WTC11 (cell line): ENCODE measurements around the gene GAD2. TPM values are rescaled to one million over a fixed set of nuclear protein-coding genes. Genes with fewer than 3 reads are reported as not detected.

Source experiments
- ATAC-seq: fragments of 200-7000 bp; cut with Tn5 transposase; 2 replicates; pipeline ENCODE4 v1.10.0; 2021; ENCODE audit warnings: mild to moderate bottlenecking, moderate library complexity
- CTCF ChIA-PET: fragments of 300-600 bp; sonication (Branson Sonifier 250); formaldehyde crosslinking; loops from one replicate; lab custom pipeline; 2021; ENCODE audit warnings: antibody characterized with exemption; lab: Charles Lee
- POLR2A ChIA-PET: fragments of 350-600 bp; sonication (Branson Sonifier 250); formaldehyde crosslinking; loops from one replicate; lab custom pipeline; 2021; ENCODE audit warnings: antibody characterized with exemption; lab: Charles Lee
- DNase-seq: peaks from one replicate; pipeline ENCODE4 v3.0.0; 2021; ENCODE audit warnings: low spot score
- H3K27ac Mint-ChIP-seq: 2 replicates; pipeline ENCODE4 v1.8.0; 2021; ENCODE audit warnings: mixed read lengths
- H3K27me3 Mint-ChIP-seq: 2 replicates; pipeline ENCODE4 v1.8.0; 2021; ENCODE audit warnings: low read depth, mild to moderate bottlenecking, moderate library complexity, mixed read lengths
- H3K36me3 Mint-ChIP-seq: 2 replicates; pipeline ENCODE4 v1.8.0; 2021; ENCODE audit warnings: mixed read lengths
- H3K4me1 Mint-ChIP-seq: 2 replicates; pipeline ENCODE4 v1.8.0; 2022; ENCODE audit warnings: mixed read lengths
- H3K4me3 Mint-ChIP-seq: 2 replicates; pipeline ENCODE4 v1.8.0; 2021; ENCODE audit warnings: mild to moderate bottlenecking, moderate library complexity, mixed read lengths
- H3K9me3 Mint-ChIP-seq: 2 replicates; pipeline ENCODE4 v1.8.0; 2021; ENCODE audit warnings: mixed read lengths
- CBFB ChIP-seq: sonication (generic); formaldehyde crosslinking; IDR thresholded peaks from 2 replicates; pipeline ENCODE4 v1.8.1; 2022; ENCODE audit warnings: mild to moderate bottlenecking, low read depth, missing genetic modification reagents
- EMX1 ChIP-seq: fragments of 250-450 bp; sonication (Bioruptor Pico); IDR thresholded peaks from 2 replicates; pipeline ENCODE4 v1.8.0; 2021; ENCODE audit warnings: mild to moderate bottlenecking
- FOXP1 ChIP-seq: sonication (generic); formaldehyde crosslinking; IDR thresholded peaks from 2 replicates; pipeline ENCODE4 v1.8.0; 2022; ENCODE audit warnings: missing genetic modification reagents, mild to moderate bottlenecking, moderate library complexity, borderline replicate concordance
- GABPB1 ChIP-seq: sonication (generic); formaldehyde crosslinking; IDR thresholded peaks from 2 replicates; pipeline ENCODE4 v1.8.1; 2023; ENCODE audit warnings: mild to moderate bottlenecking, missing genetic modification reagents
- IRF2 ChIP-seq: sonication (generic); formaldehyde crosslinking; IDR thresholded peaks from 2 replicates; pipeline ENCODE4 v1.8.0; 2022; ENCODE audit warnings: low read depth, missing genetic modification reagents, borderline replicate concordance
- KAT7 ChIP-seq: sonication (generic); formaldehyde crosslinking; IDR thresholded peaks from 2 replicates; pipeline ENCODE4 v1.8.1; 2023; ENCODE audit warnings: missing genetic modification reagents, mild to moderate bottlenecking, borderline replicate concordance
- NR1H2 ChIP-seq: sonication (generic); formaldehyde crosslinking; IDR thresholded peaks from 2 replicates; pipeline ENCODE4 v1.9.0; 2021; ENCODE audit warnings: mild to moderate bottlenecking, moderate library complexity, missing genetic modification reagents
- SMAD3 ChIP-seq: sonication (generic); formaldehyde crosslinking; IDR thresholded peaks from 2 replicates; pipeline ENCODE4 v1.8.0; 2022; ENCODE audit warnings: missing genetic modification reagents, mild to moderate bottlenecking, borderline replicate concordance
- SP1 ChIP-seq: sonication (generic); formaldehyde crosslinking; conservative IDR thresholded peaks from 2 replicates; pipeline ENCODE4 v1.8.1; 2022; ENCODE audit warnings: missing genetic modification reagents
- TEAD4 ChIP-seq: sonication (generic); formaldehyde crosslinking; IDR thresholded peaks from 2 replicates; pipeline ENCODE4 v1.8.0; 2022; ENCODE audit warnings: mild to moderate bottlenecking, missing genetic modification reagents
- ZNF232 ChIP-seq: sonication (generic); formaldehyde crosslinking; IDR thresholded peaks from 2 replicates; pipeline ENCODE4 v1.8.0; 2022; ENCODE audit warnings: mild to moderate bottlenecking, missing genetic modification reagents
- ZNF317 ChIP-seq: sonication (generic); formaldehyde crosslinking; IDR thresholded peaks from 2 replicates; pipeline ENCODE4 v1.8.1; 2023; ENCODE audit warnings: low read depth, mild to moderate bottlenecking, moderate library complexity, missing genetic modification reagents, borderline replicate concordance
- ZNF416 ChIP-seq: fragments of 250-450 bp; sonication (Bioruptor Pico); IDR thresholded peaks from 2 replicates; pipeline ENCODE4 v1.9.0; 2021; ENCODE audit warnings: mild to moderate bottlenecking, inconsistent platforms
- total RNA-seq: library from RNA; stranded (reverse); gene quantifications from 3 replicates; pipeline ENCODE4 v1.2.3, GENCODE V29; 2021
- TF ChIP-seq, protein P1 (sequence below): sonication (generic); formaldehyde crosslinking; IDR thresholded peaks from 2 replicates; pipeline ENCODE4 v1.8.1; 2022; ENCODE audit warnings: mild to moderate bottlenecking, missing genetic modification reagents, moderate library complexity, borderline replicate concordance
- TF ChIP-seq, protein P2 (sequence below): fragments of 250-450 bp; sonication (Bioruptor Pico); IDR thresholded peaks from 2 replicates; pipeline ENCODE4 v1.9.0; 2021; ENCODE audit warnings: mild to moderate bottlenecking, borderline replicate concordance
- TF ChIP-seq, protein P3 (sequence below): fragments of 250-450 bp; sonication (Bioruptor Pico); IDR thresholded peaks from 2 replicates; pipeline ENCODE4 v1.9.0; 2021; ENCODE audit warnings: mild to moderate bottlenecking
- TF ChIP-seq, protein P4 (sequence below): fragments of 250-450 bp; sonication (Bioruptor Pico); IDR thresholded peaks from 2 replicates; pipeline ENCODE4 v1.9.0; 2021; ENCODE audit warnings: mild to moderate bottlenecking
- TF ChIP-seq, protein P5 (sequence below): fragments of 250-450 bp; sonication (Bioruptor Pico); IDR thresholded peaks from 2 replicates; pipeline ENCODE4 v1.9.0; 2021; ENCODE audit warnings: moderate library complexity, mild to moderate bottlenecking, inconsistent platforms, borderline replicate concordance
- TF ChIP-seq, protein P6 (sequence below): sonication (generic); formaldehyde crosslinking; IDR thresholded peaks from 2 replicates; pipeline ENCODE4 v1.8.1; 2022; ENCODE audit warnings: mild to moderate bottlenecking, moderate library complexity, missing genetic modification reagents
- TF ChIP-seq, protein P7 (sequence below): sonication (generic); formaldehyde crosslinking; IDR thresholded peaks from 2 replicates; pipeline ENCODE4 v1.8.0; 2023; ENCODE audit warnings: missing genetic modification reagents

The GAD2 gene
- total RNA-seq, 1 experiment from 2014 or later, result 1.7 TPM

DNA sequence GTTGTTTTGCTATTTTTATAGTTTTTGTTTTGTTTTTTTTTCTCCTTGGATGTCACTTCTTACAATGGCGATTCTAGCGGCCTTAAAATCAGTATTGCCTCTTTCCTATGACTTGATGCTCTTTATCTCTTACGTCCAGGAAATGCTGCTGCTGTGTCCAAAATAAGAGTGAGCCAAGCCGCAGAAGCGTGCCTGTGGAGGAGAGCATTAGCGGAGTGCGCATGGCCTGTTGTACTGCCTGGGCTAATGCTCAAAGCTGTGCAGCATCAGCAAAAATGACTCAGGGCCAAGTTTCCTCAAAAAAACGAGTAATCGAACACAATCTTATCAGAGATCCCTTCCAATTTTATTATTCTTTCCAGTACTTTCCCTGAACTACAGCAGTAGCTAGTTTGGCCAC is 18.5 kb upstream of the GAD2 start (continued):
- TF ChIP-seq, protein P1, sequence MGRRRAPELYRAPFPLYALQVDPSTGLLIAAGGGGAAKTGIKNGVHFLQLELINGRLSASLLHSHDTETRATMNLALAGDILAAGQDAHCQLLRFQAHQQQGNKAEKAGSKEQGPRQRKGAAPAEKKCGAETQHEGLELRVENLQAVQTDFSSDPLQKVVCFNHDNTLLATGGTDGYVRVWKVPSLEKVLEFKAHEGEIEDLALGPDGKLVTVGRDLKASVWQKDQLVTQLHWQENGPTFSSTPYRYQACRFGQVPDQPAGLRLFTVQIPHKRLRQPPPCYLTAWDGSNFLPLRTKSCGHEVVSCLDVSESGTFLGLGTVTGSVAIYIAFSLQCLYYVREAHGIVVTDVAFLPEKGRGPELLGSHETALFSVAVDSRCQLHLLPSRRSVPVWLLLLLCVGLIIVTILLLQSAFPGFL, result no peak

DNA sequence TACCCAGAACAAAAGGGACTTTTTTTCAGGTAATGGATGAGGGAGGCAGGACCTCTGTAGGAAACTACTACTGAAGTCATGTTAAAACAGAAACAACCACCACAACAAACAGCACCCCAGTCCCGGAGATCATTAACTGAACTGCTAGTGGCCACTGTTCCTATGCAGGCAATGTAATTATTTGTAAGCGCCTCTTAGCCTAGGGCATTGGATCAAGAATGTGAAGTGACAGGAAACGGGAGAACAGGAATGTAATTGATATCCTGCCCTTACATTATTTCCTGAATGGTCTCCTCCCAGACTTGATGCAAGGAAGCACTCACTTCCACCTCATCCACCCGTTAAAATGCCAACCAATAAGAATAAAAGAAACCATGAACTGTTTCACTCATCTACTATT is 16.7 kb upstream of the GAD2 start:
- CTCF ChIA-PET, result no interaction called here
- no peak for DNase-seq
- H3K27me3 Mint-ChIP-seq, result no peaks in the 10 kb centered on the region; the same call in 1 of the 2 replicates

DNA sequence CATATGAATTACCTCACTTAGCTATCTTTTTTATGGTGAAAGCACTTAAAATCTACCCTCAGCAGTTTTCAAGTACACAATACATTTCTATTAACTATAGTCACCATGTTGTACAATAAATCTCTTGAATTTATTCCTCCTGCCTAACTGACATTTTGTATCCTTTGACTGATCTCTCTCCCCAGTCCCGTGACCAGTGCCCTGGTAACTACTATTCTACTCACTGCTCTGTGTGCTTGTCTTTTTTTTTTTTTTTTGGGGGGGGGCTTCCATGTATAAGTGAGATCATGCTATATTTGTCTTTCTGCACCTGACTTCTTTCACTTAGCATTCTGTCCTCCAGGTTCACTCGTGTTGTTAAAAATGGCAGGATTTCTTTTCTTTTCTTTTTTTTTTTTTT is 11.4 kb upstream of the GAD2 start:
- Mint-ChIP-seq H3K27me3 (no peaks in the 10 kb centered on the region; the same call in 1 of the 2 replicates), H3K36me3 (no peaks in the 10 kb centered on the region), H3K27ac (no peak overlapping the region), H3K4me3 (no peak overlapping the region), H3K4me1 (peaks cover 22% of the 10 kb centered on the region), H3K9me3 (no peaks in the 10 kb centered on the region)
- DNase-seq, result no peak
- ATAC-seq, result no peak
- ChIA-PET POLR2A (interaction anchor here (0.7 kb wide), 1 partner anchor 1953 kb away, joined by 4 read pairs; no protein-coding TSS in a partner anchor), CTCF (interaction anchor here (0.6 kb wide), 1 partner anchor 522 kb away, joined by 4 read pairs; no protein-coding TSS in a partner anchor)
- TF ChIP-seq EMX1 (no peak), SP1 (CRISPR knock-in tag) (no peak), ZNF416 (CRISPR knock-in tag) (no peak), CBFB (CRISPR knock-in tag) (no peak), ZNF317 (CRISPR knock-in tag) (no peak), TEAD4 (no peak), FOXP1 (CRISPR knock-in tag) (no peak), SMAD3 (no peak), ZNF232 (CRISPR knock-in tag) (no peak), NR1H2 (CRISPR knock-in tag) (no peak), IRF2 (no peak), KAT7 (CRISPR knock-in tag) (no peak)
- TF ChIP-seq, protein P2, sequence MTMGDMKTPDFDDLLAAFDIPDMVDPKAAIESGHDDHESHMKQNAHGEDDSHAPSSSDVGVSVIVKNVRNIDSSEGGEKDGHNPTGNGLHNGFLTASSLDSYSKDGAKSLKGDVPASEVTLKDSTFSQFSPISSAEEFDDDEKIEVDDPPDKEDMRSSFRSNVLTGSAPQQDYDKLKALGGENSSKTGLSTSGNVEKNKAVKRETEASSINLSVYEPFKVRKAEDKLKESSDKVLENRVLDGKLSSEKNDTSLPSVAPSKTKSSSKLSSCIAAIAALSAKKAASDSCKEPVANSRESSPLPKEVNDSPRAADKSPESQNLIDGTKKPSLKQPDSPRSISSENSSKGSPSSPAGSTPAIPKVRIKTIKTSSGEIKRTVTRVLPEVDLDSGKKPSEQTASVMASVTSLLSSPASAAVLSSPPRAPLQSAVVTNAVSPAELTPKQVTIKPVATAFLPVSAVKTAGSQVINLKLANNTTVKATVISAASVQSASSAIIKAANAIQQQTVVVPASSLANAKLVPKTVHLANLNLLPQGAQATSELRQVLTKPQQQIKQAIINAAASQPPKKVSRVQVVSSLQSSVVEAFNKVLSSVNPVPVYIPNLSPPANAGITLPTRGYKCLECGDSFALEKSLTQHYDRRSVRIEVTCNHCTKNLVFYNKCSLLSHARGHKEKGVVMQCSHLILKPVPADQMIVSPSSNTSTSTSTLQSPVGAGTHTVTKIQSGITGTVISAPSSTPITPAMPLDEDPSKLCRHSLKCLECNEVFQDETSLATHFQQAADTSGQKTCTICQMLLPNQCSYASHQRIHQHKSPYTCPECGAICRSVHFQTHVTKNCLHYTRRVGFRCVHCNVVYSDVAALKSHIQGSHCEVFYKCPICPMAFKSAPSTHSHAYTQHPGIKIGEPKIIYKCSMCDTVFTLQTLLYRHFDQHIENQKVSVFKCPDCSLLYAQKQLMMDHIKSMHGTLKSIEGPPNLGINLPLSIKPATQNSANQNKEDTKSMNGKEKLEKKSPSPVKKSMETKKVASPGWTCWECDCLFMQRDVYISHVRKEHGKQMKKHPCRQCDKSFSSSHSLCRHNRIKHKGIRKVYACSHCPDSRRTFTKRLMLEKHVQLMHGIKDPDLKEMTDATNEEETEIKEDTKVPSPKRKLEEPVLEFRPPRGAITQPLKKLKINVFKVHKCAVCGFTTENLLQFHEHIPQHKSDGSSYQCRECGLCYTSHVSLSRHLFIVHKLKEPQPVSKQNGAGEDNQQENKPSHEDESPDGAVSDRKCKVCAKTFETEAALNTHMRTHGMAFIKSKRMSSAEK (CRISPR knock-in tag), result no peak
- TF ChIP-seq, protein P3, sequence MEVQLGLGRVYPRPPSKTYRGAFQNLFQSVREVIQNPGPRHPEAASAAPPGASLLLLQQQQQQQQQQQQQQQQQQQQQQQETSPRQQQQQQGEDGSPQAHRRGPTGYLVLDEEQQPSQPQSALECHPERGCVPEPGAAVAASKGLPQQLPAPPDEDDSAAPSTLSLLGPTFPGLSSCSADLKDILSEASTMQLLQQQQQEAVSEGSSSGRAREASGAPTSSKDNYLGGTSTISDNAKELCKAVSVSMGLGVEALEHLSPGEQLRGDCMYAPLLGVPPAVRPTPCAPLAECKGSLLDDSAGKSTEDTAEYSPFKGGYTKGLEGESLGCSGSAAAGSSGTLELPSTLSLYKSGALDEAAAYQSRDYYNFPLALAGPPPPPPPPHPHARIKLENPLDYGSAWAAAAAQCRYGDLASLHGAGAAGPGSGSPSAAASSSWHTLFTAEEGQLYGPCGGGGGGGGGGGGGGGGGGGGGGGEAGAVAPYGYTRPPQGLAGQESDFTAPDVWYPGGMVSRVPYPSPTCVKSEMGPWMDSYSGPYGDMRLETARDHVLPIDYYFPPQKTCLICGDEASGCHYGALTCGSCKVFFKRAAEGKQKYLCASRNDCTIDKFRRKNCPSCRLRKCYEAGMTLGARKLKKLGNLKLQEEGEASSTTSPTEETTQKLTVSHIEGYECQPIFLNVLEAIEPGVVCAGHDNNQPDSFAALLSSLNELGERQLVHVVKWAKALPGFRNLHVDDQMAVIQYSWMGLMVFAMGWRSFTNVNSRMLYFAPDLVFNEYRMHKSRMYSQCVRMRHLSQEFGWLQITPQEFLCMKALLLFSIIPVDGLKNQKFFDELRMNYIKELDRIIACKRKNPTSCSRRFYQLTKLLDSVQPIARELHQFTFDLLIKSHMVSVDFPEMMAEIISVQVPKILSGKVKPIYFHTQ, result no peak
- TF ChIP-seq, protein P4, sequence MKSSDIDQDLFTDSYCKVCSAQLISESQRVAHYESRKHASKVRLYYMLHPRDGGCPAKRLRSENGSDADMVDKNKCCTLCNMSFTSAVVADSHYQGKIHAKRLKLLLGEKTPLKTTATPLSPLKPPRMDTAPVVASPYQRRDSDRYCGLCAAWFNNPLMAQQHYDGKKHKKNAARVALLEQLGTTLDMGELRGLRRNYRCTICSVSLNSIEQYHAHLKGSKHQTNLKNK, result no peak
- TF ChIP-seq, protein P1, result no peak
- TF ChIP-seq, protein P5, sequence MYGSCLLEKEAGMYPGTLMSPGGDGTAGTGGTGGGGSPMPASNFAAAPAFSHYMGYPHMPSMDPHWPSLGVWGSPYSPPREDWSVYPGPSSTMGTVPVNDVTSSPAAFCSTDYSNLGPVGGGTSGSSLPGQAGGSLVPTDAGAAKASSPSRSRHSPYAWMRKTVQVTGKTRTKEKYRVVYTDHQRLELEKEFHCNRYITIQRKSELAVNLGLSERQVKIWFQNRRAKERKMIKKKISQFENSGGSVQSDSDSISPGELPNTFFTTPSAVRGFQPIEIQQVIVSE, result no peak
- TF ChIP-seq, protein P6, sequence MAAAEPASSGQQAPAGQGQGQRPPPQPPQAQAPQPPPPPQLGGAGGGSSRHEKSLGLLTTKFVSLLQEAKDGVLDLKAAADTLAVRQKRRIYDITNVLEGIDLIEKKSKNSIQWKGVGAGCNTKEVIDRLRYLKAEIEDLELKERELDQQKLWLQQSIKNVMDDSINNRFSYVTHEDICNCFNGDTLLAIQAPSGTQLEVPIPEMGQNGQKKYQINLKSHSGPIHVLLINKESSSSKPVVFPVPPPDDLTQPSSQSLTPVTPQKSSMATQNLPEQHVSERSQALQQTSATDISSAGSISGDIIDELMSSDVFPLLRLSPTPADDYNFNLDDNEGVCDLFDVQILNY (CRISPR knock-in tag), result no peak

More for the DNA sequence above, 16.7 kb upstream of the GAD2 start:
- ATAC-seq, result peak; percentile 71
- Mint-ChIP-seq H3K9me3 (no peaks in the 10 kb centered on the region), H3K4me1 (peaks cover 38% of the 10 kb centered on the region), H3K36me3 (no peaks in the 10 kb centered on the region), H3K27ac (no peak overlapping the region), H3K4me3 (no peak overlapping the region)
- POLR2A ChIA-PET, result no interaction called here
- TF ChIP-seq ZNF416 (CRISPR knock-in tag) (no peak), IRF2 (no peak), GABPB1 (CRISPR knock-in tag) (no peak)
- TF ChIP-seq, protein P7, sequence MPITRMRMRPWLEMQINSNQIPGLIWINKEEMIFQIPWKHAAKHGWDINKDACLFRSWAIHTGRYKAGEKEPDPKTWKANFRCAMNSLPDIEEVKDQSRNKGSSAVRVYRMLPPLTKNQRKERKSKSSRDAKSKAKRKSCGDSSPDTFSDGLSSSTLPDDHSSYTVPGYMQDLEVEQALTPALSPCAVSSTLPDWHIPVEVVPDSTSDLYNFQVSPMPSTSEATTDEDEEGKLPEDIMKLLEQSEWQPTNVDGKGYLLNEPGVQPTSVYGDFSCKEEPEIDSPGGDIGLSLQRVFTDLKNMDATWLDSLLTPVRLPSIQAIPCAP (CRISPR knock-in tag), result no peak
